SK-N-MC (cell line): ENCODE measurements around the gene ACTG2.
"Not testable (repeated sequence)": the region's sequence is repeated elsewhere in the genome, so short reads cannot be mapped to it uniquely, and the experiment has no call there.

Experiments
- EZH2 ChIP-seq: fragments of 200-600 bp; sonication (generic); IDR thresholded peaks from one replicate; pipeline ENCODE4 v1.6.1; 2017; ENCODE audit warnings: antibody characterized with exemption
- FOXP2 ChIP-seq: optimal IDR thresholded peaks from 2 replicates; pipeline ENCODE3; 2011; ENCODE audit warnings: mild to moderate bottlenecking, moderate library complexity; ENCODE audit not compliant: insufficient read depth; ENCODE audit errors: extremely low read length, control extremely low read depth
- POLR2AphosphoS5 ChIP-seq: IDR thresholded peaks from 2 replicates; pipeline ENCODE4 v1.6.1; 2012; ENCODE audit warnings: mild to moderate bottlenecking, low read depth, low read length, borderline replicate concordance

- TF ChIP-seq POLR2AphosphoS5, EZH2, FOXP2: not testable (repeated sequence)
These were observed 5.0 kb upstream of the ACTG2 start for GRCh38 chr2:73887596-73888353.
